CD4-positive, alpha-beta T cell treated with Interleukin-2 at 100 ng/mL for 4 hours (primary cell): Measurements from ENCODE around the gene XRCC1.
"Not testable (repeated sequence)": the region's sequence is repeated elsewhere in the genome, so short reads cannot be mapped to it uniquely, and the experiment has no call there.

Experiments
- DNase-seq: peaks from one replicate; pipeline ENCODE4 v3.0.0-alpha.2; 2020; ENCODE audit warnings: low spot score

The XRCC1 gene

DNA sequence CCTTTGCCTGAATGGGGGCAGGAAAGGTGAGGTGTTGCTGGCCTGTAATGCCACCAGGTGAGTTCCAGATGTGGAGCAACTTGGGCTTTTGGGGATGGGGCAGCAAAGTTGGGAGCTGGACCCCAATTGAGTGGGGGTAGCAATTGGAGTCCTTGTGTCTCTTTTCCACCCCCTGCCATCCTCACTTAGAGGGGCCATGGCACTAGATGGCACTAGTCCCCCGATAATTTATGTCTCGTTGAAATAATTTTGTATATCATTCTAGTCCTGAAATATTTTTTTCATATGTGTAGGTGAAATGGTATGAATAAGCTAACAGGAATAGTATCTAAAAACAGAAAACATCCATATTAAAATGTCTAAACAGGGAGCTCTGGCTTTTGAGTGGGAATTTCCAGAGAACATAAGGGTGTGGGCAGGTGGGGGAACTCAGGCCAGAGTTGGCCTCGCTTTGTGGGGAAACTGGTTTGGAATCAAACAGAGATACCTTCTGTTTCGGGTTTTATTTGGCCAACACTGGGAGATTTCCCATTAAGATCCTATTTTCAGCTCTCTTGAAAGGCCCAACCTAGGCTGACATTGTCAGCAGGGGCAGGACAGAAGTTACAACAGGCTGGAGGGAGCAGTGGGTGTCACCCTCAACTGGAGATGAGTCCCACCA is 24.4 kb upstream of the XRCC1 start:
- DNase-seq, result no peak

DNA sequence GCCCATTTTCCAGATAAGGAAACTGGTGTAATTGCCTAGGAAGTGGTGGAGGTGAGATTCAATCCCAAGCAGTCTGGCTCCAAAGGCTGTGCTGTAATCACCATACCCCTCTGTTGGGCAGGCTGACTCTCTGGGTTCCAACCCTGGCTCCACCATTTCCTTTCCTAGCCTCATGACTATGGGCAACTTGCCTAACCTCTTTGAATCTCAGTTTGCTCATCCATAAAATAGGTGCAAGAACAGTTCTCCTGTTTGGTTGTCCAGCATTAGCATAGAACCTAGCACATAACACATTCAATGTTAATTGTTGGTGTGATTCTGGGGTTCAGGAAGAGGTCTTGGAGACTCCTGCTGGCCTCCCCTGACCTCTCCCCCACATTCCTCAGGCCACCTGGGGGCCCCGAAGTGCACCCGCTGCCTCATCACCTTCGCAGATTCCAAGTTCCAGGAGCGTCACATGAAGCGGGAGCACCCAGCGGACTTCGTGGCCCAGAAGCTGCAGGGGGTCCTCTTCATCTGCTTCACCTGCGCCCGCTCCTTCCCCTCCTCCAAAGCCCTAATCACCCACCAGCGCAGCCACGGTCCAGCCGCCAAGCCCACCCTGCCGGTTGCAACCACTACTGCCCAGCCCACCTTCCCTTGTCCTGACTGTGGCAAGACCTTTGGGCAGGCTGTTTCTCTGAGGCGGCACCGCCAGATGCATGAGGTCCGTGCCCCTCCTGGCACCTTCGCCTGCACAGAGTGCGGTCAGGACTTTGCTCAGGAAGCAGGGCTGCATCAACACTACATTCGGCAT is 23.3 kb upstream of the XRCC1 start:
- no peak for DNase-seq

DNA sequence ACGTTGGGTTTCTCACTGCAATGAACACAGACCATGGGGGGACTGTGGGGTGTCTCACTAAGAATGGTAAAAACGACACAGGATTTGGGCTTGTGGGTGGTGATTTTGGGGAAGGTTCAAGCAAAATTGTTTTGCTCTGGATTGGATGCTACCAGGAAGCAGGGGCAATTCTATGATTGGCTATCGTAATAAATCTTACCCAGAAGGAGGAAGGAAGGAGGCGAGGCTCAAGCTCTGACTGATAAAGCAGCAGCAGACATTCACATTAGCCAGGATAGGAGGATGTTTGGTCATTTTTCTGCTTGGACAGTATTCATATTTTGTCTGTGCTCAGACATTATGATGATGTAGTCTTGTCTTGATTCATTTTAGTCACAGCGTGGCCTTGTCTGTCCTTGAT is 22.5 kb upstream of the XRCC1 start:
- no peak for DNase-seq

DNA sequence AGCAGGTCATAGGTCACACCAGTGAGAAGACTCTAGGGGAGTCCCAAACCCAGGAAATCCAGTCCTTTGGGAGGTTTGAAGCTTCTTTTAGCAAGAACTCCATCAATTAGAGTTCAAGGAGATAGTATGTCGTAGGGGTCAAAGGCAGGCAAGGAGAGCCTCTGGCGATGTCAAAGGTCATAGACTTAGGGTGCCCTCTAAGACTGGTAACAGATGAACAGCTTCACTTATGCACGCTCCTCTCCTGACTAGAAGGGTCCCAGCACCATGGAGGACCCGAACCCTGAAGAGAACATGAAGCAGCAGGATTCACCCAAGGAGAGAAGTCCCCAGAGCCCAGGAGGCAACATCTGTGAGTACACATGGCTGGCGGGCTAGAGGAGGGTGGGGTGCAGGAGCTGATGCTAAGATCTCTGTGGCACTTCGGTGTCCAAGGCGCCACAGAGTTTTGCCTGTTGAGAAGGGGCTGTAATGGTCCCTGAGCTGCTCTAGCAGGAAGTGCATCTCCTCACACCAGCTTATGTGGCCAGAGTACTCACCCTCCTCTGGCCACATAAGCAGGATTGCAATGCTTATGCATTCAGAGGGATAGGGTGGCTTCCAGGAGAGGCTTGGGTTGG is 21.6 kb upstream of the XRCC1 start:
- DNase-seq, result no peak

DNA sequence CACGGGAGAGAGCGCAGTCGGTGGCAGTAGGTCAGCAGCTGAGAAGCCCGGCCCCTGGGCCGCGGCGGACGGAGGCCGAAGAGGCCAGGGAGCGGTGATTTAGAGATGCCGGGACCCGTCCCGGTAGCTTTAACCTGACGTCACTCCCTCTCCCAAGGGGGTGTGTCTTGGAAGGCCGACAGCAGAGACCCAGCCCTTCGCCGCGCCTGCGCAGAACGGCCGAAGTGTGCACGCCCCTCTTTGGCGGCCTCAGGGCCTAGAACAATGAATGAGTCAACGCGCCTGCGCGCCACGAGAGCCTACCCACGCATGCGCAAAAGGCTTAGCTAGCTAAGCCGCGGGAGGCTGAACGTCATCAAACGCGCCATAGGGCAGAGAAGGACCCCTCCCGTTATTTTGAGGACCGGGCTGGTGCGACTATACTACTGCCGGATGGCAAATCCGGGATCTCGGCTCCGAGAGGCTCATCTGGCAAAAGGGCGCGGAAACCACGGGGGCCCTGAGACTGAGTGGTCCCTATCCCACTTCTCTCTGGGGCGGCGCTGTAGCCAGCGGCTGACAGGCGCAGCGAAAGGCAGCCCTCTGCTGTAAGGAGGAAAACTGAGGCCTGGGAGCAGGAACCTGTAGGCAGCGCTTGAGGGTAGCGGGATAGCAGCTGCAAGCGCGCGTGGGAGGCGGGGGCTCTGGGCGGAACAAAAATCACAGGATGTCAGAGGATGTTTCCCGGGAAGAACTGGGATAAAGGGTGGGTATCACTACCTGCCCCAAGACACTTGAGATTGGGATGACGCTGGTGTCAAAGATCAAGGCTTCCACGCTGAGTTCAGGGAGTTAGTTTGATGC is 20.9 kb upstream of the XRCC1 start, which contains the start of the genes IRGQ and ZNF576:
IRGQ (minus strand) TSS at position 136 of the 843 bp plus-strand sequence. CDS start 796 bp downstream, outside the sequence.
ZNF576 (plus strand) TSS at position 597 of the 843 bp plus-strand sequence. CDS start 514 bp downstream, outside the sequence.
- peak; percentile 100 for DNase-seq

DNA sequence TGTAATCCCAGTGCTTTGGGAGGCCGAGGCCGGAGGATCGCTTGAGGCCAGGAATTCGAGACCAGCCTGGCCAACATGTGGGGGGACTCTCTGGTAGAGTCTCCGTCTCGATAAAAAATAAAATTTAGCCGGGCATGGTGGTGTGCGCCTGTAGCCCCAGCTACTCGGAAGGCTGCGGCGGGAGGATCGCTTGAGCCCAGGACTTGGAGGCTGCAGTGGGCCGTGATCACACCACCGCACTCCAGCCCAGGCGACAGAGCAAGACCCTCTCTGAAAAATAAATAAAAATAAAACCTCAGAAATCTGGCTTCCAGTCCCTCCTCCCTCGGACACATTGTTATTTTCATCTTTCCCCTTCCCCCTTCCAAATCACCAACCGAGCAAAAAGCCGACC is 20.3 kb upstream of the XRCC1 start:
- DNase-seq, result no peak

DNA sequence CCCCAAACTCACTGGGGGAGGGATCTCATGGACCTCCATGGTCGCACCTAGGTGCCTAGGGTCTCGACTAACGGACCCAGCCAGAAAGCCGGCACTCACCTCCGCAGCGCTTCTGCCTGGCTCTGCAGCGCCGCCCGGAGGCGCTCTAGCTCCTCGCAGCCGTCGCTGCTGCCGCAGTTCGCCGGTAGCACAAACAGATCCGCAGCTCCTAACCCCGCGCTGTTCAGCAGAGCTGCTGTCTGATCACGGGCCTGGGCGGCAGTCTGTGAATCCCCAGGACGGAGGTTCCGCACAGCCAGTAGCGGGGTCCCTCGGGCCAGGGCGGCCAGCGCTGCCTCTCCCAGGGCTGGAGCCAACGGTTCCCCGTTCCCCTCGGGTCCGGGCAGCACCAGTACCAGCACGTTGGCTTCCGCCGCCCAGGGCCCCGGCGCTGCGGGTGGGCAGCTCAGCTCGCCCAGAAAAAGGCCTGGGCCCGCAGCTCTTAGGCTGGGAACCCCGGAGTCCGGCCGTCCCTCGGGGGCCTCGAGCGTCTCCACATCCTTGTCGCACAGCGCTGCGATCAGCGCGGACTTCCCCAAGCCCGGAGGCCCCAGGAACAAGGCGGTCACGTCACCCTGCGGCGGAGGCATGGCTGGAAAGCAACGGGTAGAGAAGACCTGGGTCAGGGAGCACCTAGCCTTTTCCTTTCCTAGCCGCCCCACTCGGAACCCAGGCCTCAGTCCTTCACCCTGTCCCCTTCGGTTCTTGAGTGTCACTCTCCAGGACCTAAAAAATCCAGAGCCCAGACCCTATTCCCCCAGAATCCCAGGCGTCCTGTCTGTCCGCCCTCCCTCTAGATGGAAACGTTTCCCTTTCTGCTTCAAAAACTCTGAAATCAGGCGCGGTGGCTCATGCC is 19.6 kb upstream of the XRCC1 start:
- peak; percentile 74 for DNase-seq

DNA sequence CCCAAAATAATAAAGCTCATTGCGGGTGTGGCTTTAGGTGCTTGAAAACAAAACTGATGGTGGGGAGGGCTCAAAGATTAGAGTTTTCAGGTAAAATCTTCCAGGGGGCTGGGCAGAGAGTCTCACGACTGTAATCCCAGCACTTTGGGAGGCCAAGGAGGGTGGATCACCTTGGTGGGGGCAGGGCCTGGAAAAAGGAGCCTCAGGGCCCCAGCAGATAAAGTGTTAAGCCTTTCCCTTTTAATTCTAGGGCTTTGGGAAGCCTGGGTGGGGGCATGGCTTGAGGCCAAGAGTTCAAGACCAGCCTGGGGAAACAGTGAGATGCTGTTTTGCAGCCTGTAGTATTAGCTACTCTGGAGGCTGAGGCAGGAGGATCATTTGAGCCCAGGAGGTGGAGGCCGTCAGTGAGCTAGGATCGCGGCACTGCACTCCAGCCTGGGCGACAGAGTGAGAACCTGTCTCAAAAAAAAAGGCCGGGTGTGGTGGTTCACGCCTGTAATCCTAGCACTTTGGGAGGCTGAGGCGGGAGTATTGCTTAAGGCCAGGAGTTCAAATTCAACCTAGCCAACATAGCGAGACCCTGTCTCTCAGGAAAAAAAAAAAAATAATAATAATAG is 18.9 kb upstream of the XRCC1 start:
- DNase-seq, result no peak

DNA sequence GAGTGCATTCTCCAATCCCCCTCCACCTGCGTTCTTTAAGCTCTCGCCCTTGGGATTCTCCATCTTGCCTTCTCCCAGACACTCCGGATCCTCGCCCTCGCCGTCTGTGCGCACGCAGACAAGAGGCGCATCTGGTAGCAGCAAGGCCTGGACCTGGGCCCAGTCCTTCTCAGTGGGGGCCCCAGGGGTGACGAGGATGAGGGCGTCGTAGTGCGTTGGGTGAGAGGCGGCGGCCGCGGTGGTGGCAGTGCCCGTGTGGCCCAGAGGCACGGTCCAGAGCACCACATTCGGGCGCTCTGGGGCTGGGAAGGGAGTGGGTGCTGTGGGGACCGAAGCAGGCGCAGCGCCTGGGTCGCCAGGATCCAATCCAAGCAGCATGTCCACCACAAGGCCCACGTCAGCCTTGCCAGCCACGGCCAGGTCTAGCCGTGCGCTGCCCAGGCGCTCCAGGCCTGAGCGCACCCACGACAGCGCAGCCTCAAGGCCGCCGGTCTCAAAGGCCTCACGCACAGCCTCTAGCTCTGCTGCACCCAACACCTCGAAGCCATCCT is 17.5 kb upstream of the XRCC1 start:
- no peak for DNase-seq

DNA sequence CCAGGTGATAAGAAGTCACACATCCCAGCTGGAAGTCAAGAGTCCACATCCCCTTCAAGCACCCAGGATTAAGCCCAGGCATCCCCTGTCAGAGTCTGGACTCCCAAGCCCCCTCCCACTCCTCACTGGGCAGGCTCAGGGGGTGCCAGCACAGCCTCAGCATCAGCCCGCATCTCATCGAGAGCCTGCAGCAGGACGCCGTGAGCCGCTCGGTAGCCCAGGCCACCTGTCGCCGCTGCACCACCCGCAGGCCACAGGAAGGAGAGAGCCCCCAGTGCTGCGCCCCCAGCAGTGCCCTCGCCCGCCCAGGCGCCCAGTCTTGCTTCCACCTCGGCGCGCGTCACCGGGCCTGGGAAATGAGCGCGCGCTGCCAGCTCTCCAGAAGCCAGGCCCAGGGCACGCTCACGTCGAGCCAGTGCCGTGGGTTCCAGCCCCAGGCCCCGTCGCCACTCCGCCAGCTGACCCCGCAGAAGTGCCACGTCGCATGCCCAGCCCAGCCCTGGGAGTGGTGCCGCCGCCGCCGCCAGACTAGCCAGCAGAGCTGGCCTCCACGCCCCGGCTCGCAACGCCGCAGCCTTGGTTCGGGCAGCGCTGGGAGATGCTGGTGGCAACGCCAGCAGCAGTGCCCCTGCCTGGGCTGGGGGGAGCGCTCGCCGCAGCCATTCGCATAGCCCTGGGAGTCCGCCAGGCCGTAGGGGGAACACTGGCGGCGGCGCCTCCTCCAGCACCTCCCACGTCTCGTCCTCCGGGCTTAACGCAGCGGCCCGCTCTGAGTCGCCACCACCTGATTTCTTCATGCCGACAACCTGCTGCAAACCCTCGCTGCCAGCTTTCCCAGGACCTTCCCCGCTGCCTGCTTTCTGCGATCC is 16.8 kb upstream of the XRCC1 start:
- DNase-seq, result no peak

DNA sequence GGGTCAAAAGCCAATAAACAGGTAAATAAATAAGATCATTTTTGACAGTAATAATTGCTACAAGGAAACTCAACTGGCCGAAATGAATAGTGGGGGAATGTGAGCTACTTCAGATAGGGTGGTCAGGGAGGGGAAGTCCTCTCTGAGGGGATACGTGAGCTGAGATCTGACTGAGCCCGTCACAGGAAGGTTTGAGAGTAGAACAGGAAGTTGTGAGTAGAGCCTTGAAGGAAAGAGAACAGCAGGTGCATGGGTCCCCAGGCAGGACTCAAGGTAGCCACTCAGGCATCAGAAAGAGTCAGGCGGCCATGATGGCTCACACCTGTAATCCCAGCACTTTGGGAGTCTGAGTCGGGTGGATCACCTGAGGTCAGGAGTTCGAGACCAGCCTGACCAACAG is 14.4 kb upstream of the XRCC1 start:
- no peak for DNase-seq

DNA sequence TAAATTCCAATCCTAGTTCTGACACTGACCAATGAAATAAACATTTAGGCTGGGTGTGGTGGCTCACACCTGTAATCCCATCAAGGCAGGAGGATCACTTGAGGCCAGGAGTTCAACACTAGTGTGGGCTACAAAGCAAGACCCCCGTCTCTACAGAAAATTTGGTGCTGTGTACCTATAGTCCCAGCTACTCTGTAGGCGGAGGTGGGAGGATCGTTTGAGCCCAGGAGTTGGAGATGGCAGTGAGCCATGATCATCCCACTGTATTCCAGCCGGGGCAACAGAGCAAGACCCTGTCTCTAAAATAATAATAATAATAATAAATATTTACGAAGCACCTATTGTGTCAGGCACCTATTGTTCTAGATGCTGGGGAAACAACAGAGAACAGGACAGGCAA is 13.9 kb upstream of the XRCC1 start:
- no peak for DNase-seq

DNA sequence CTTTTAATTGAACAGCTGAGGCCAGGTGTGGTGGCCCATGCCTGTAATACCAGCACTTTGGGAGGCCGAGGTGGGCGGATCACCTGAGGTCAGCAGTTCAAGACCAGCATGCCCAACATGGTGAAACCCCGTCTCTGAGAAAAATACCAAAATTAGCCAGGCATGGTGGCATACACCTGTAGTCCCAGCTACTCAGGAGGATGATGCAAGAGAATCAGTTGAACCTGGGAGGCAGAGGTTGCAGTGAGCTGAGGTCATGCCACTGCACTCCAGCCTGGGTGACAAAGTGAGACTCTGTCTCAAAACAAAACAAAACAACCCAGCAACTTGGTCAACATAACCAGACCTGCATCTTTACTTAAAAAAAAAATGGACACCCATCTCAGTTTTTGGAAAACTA is 11.7 kb upstream of the XRCC1 start:
- DNase-seq, result not testable (repeated sequence)

DNA sequence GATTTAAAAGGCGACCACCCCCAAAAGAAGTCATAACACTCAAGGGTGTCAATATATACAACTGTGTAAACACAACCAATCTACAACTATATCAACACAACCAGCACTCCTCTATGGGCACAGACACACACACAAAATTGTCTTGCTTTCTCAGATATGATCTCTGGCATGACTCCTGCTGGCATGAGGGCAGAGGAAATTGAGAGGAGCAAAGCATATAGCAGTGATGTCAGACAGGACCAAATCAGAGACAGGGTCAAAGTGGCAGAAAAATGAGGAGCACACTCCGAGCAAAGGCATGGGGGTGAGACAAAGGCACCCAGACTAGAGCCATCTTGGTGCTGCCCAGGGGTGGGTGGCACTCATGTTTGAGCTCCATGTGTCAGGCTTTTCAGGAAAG is 11.0 kb upstream of the XRCC1 start:
- DNase-seq, result no peak

DNA sequence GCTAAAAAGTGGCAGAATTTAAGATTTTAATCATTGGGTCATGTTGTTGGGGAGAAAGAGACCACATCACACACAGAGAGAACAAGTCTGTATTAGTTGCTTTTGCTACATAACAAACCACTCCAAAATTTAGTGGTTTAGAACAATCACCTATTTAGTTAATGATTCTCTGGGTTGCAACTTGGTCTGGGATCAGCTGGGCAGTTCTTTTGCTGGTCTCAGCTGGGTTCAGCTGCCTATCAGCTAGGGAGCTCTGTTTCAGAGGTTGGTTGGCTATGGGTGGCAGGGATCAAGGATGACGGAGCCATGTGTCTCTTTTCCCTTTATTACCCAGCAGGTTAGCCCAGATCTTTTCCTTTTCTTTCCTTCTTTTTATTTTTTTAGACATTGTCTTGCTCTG is 9.2 kb upstream of the XRCC1 start:
- DNase-seq, result no peak

DNA sequence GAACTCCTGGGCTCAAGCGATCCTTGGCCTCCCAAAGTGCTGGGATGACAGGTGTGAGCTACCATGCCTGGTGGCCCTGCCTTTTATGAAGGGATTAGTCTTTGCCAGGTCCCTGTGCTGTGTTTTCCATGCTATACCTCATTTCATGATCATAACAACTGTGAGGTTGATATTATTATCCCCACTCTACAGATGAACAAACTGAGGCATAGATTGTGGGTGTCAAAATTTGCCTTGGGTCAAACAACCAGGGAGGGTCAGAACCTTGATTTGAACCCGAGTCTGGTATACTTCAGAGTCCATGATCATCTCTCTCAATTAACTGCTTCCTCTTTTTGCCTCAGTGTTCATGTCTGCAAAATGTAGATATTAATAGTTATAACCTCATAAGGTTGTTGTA is 7.2 kb upstream of the XRCC1 start:
- no peak for DNase-seq

DNA sequence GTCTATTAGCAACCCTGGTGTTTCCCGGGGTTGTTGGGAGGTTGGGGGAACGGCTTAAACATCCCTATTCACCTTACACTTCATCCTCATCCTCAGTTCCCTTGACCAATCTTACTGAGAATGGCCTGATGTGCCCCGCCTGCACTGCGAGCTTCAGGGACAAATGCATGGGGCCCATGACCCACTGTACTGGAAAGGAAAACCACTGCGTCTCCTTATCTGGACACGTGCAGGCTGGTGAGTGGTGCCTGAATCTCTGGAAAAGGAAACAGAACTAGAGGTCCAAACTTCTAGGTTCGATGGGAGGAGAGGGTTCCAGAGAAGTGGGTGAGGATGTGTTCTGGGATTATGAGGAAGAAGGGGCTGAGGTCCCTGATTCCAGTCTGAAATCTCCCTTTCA is 6.1 kb upstream of the XRCC1 start:
- DNase-seq, result no peak

DNA sequence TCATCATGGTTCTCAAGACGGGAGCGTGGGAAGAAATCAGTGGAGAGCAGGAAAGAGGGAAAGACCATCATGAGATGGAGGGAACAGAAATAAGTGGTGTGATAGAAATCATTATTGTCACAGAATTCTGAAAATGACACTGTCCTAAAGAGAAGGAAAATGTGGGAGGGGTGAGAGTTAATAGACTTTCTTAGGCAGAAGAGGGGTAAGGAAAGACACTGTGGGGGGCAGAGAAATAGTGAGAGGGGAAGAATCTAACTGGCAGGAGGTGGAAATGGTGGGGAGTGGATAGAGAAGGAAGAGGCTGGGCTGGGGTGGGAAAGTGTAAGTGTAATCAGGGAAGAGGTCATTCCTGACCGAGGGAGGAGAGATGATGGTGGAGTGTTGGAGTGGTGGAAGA is 3.5 kb upstream of the XRCC1 start:
- DNase-seq, result no peak
